Right forelimb (tissue), 1 donor: ENCODE results near the gene CGNL1.

Source experiments
- DNase-seq: peaks from one replicate; pipeline ENCODE4 v3.0.0-alpha.2; 2018

Gene CGNL1

DNA sequence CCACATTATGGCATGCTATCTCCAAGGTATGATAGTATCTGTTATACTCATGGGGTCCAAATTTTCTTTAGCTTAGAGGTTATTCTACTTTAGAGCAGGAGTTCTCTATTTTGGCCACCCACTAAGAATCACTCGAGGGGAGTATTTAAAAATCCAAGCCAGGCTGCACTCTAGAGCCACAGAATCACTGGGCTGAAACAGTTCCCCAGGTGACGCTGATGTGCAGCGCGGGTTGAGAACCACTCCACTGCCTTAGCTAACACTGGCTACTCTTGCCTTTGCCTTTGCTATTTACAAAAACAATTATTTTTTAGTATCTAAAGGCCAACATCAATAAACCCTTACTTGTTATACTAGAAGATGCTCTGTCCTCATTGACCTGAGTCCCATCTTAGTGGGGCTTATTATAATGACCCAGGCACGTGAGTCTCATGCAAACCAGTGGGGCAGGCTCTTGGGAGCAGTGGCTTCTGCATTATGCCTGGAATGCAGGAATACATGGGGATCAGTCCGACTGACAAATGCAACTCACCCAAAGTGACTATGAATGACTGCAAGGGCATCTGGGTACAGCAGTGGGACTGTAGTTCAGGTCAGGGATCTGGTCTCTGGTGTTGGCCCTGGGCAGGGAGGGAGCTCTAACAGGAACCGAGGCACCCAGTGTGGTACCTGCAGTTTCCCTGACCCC lies 21.7 kb upstream of the CGNL1 start:
- no peak for DNase-seq

DNA sequence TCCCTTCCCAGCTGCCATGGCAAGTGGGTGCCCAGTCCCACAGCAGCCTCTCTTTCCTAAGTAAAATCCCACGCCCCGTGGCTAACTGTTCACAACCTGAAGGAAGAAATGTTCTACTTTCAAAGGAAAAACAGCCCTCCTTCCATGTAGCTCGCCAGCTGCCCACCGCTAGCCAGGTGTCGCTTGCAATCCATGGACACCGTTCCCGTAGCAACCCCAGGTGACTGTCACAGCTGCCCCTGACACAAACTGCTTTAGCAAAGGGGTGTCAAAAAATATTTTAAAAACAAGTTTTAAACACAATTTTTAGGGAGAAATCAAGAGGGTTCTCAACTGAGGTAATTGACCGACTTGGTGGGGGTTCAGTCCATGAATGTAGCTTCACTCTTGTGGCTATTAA lies 21.0 kb upstream of the CGNL1 start:
- DNase-seq, result no peak

DNA sequence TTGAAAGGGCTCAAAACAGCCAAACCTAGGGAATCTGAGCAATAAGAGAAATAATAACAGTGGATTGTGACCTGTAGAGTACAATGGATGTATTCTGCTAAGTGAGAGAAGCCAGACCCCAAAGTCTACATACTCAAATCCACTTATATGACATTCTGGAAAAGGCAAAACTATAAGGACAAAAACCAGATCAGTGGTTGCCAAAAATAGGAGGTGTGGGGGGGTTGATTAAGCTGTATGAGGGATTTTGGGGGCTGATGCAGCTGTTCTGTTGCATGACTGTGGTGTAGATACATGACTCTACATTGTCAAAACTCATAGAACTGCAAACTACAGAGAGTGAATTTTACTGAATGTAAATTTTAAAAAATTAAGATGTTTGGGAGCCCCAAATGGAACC lies 20.1 kb upstream of the CGNL1 start:
- no peak for DNase-seq

DNA sequence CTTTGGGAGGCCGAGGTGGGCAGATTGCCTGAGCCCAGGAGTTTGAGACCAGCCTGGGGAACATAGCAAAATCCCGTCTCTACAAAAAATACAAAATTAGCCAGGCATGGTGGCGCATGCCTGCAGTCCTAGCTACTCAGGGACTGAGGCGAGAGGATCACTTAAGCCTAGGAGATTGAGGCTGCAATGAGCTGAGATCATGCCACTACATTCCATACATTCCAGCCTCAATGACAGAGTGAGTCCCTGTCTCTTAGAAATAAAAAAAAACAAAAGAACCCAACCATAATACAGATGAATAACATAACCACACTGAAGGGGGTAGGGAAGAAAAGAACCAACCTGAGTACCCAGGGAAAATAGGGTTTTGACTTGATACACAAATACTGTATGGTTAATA lies 19.7 kb upstream of the CGNL1 start:
- DNase-seq, result no peak

DNA sequence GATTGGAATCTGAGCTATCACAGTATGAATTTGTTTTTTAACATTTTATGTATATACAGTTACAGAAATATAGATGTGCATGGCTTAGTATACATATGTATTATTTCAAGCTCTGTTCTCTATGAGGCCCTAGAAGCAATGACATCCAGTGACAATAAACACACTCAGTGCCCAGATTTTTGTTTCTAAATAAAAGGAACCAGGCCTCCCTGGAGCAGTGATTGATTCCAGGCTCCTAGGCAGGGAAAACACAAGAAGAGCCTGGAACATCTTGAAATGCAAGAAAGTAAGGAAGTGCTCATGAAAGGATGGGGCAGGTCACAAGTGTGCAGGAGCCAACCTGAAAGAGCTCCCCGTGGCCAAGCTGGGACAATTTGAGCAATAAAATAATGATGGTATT lies 18.5 kb upstream of the CGNL1 start:
- no peak for DNase-seq

DNA sequence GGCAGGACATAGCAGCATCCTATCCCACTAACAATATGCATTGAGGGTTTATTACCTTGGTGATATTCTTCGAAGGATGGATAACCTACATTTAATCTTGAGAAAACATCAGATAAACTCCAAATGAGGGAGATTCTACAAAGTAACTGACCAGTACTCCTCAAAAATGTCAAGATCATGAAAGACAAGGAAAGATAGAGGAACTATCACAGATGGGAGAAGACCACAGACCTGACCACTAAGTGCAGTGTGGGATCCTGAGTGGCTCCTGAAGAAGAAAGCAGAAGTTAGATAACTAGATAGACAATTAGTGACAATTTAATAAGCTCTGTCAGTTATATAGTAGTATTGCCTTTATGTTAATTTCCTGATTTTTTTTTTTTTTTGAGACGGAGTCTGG lies 17.7 kb upstream of the CGNL1 start:
- no peak for DNase-seq

DNA sequence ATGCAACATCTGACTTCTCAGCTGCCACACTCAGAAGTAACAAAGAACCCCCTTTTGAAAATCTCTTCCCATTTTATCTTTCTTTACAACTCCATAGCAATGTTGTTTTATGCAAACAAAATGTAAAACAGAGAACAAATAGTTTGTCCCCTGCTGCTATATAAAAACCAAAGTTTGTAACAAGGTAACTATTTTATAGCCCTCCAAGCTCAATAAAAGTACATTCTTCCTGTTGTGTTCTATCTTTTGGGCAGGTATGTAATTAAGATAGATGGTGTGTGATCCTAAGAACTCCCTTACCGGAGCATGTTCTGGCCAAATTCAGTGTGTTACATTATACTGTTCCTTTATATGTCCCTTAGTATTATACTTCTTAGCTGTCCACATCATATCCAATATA lies 12.6 kb upstream of the CGNL1 start:
- no peak for DNase-seq

DNA sequence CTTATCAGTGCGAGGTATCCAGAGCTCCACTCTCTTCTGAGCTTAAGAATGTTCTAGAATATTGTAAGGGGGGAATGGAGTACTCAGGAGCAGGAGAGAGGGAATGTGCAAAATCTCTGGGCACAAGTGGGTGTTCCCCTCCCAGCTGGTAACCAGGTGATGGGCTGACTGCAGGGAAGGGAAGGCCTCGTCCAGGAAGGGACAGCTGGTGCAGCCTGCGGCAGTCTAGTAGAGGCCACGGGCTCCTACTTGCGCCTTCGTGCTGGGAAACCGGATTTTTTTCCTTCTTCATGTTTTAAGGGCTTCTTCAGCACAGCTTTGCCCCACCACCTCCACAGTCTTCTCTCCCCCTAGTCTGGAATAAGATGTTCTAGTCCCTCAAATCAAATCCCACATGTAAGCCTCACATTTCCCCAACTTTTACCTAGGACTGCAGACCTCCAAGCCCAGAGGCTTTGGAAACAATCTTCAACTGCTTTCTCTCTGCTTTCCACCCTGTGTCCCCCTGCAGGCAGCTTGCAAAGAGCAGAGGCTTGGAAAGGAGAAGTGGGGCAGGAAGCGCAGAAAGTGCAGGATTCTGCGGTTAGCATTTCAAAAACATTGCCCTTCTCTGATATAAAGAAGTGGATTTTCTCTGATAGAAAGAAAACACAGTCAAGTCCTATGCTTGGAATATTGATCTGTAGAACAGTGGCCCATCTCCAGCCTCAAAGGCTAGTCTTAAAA lies 11.9 kb upstream of the CGNL1 start:
- DNase-seq, result no peak

DNA sequence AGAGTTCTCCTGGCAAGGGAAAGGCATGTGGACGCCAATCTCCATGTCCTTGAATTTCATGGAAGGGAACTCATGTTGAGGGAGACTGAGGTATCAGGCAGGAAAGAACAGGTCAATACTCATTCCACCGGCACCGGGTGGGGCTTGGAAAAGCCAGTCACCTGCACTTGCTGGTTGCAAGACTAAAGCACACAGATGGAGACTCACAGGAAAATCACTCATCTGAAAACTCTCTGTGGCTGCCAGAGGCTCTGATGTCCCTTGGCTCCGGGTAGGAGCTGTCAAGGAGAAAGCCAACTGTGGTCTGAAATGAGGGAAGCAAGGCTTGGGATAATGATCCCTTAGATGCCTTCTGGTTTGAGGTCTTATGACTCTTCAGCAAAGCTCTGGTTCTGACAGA lies 8.7 kb upstream of the CGNL1 start:
- no peak for DNase-seq

DNA sequence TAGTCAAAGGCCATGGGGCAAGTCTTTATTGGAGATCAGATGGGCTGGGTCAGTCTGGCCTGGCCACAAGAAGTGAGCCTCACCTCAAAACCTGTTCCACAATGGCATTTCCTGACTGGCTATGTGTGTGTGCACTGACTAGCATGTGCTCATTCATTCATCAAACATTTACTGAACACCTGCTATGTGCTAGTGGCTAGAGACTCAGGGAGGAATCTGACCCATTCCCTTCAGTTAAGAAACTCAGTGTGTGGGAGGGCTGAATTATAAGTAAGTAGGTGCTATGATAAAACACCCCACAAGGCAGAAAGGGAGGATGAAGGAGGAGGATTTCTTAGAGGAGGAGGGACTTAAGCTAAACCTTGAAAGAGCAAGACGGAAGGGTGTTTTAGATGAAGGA lies 5.4 kb upstream of the CGNL1 start:
- DNase-seq, result no peak

DNA sequence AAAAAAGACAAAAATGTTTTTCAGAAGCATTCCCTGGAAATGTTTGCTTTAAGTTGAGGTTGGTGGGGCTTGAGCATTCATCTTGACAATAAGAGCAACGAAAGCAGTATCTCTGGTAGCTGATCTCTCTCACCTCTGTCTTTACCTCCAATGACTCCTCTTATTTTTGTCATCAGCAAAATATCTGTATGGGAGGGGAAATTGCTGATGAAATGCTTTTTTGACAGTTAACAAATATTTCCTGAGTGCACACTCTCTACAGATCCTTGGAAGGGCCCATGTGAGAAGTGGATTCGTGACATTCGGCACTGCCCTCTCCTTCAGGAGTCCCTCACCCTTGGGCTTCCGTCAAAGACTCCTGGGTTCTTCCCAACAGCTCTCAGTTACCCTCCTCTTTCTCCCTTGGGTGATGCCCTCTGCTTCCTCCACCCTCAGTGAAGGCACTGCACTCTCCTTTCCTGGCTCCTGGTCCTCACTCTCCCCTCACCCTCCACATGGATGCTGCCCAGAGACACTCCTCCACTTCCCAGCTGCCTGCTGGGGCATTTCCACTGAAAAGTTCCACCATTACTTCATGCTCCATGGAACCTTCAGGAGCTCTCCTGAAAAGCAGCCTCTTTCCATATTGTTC lies 2.9 kb upstream of the CGNL1 start:
- no peak for DNase-seq

DNA sequence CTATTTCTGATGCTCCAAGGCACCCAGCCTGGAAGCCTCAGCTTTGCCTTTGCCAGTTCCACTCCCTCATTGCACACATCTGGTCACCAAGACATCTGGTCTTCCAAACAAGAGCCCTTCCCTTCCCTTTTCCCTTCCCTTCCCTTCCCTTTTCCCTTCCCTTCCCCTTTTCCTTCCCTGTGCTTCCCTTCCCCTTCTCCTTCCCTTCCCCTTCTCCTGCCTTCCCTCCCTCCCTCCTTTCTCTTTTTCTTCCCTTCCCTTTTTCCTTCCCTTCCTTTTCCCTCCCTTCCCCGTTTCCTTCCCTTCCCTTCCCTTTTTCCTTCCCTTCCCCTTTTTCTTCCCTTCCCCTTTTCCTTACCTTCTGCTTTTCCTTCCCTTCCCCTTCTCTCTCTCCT lies 2.4 kb upstream of the CGNL1 start:
- no peak for DNase-seq

DNA sequence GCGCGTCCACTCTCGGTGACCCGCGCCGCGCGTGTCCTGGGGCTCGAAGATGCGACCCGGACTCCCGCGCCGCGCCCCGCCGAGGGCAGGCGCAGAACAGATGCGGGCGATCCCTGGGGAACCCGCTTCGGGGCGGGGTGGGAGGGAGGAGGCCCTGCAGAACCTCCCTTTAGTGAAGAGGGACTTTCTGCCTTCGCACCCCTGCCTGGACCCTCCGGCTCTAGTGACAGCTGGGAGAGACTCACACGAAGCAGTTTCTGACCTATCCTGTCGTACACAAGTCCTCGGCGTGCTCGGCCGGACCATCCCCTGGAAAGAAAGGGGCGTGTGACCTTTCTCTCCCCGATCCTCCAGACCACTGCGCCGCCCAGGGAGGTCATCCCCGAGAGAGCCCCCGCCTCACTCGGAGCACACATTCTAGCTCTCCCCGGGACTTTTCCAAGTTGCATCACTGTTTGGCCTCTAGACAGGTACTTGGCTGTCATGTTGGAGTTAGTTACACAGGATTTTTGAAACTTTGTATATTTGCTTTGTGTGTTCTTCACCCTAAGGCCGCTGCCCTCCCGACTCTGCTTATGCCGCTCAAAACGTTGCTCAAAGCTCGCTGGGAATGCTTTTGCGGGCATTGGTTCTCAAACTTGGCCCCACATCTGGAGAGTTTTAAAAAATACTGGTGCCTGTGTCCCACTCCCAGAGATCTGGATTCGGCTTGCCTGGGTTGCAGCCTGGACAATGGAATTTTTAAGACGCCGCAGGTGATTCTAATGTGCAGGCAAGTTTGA lies 582 bp downstream of the CGNL1 start:
- no peak for DNase-seq

DNA sequence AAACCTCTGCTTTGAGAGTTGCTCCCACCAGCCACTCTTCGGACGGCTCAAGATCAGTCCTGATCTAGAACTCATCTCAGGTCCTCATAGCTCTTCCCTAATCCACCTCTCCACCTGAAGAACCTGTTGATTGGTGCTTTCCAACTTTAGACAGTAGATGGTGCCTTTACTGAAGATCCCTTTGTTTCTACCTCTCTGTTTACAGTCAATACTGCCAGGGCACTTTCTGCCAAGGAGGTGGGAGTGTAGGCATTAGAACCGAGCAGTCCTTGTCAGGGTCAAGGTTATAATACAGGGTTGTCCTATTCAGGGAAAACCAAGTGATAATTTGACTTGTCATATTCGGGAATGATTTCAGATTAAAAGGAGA lies 1.2 kb downstream of the CGNL1 start:
- DNase-seq, result no peak

DNA sequence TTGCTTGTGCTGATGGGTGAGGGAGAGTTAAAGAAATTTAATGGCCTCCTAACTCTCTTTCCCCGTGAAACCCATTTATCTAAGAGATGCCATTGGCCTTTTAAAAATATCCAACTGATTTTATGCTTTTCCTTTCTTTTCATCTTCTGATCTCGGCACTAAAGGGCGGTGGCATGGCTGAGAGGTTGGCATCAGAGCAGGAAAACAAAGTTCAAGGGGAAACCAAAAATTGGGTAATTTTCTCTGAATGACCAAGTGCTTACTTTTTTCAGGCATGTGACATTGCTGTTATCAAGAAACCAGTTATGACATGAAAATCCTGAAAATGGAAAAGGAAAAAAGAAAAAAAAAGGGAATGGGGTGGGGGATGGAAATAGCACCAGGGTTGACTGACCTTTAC lies 3.2 kb downstream of the CGNL1 start:
- no peak for DNase-seq

DNA sequence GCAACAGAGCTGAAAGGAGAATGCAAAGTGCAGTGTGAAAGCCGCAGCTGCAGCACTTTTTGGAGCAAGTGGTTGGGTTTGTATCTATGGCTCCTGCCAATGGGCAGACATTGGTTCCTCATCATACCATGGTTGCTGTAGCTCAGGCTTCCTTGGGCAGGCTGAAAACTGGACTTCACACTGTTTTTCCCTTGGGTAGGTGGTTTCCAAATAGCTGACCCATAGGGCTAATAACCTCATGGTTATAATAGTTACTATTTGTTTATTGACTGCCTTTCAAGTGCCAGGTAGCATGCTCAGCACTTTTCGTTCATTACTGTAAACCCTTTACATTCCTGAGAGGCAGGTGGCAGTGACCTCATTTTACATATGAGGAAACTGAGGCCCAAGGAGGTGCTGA lies 4.5 kb downstream of the CGNL1 start:
- no peak for DNase-seq

DNA sequence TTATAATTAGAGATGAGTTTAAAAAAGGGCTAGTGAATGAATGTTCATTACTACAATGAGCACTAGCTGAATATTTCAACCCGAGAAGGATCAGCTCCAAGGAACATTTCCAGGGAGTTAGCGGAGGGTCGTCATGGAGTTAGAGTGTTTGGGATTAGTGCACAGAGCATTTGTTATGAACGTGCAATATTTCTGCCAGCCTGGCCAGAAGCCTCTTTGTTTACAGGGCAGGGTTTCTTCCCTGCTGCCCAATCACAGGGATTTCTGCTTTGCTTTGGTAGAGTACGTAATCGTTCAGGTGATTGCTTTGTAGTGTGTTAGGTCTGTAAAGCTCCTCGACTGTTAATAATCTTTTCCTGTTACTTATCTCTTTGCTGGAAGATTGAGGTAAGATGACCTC lies 5.9 kb downstream of the CGNL1 start:
- no peak for DNase-seq

DNA sequence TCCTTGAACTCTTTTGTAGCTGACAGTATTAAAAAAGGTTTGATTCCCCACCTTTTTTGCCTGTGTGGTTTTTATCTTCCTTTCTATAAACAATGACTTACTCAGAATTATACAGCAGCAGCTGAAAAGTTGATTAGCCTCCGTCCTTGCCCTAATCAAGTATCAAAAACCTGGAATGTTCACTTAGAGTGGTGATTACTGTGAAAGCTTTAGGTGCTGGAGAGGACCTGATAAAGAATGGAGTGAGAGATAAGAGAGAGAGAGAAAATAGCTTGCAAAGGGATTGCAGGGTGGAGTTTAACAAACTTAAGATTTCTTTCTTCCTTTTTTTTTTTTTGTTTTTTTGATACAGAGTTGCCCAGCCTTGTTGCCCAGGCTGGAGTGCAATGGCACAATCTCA lies 6.7 kb downstream of the CGNL1 start:
- no peak for DNase-seq

DNA sequence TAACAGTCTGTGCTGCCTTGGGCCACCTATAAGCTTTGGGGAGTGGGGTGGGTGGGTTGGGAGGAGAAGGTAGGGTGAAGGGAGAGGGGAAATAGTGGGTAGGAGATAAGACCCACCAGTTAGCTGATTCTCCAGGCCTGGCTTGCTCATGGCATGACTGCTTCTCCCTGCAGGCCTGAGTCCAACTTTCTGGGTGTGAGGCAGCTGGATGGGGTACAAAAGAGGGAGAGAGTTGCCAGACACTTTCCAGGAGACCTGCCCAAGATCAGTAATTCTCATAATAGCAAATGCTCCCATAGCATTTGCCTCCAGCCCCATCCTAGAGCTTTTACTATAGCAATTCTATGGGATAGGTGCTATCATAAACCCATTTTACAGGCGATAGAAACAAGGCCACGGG lies 7.7 kb downstream of the CGNL1 start:
- DNase-seq, result no peak

DNA sequence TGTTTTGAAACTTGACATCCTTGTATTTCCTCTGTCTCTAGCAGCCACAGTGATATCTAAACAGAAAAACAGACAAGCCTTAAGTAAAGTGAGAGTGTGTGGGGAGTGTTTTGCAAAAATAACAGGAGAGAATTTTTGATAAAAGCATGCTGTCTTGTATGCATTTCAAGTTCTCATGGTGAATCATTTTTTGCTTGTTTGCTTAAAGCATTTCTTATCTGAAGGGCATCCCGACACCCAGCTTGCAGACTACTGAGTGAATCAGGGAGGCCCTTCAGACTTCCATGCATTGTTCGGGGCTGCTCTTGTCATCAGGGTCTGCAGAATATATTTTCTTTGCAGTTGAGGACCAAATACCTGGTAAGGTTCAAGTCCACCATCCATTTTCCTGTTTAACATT lies 8.5 kb downstream of the CGNL1 start:
- no peak for DNase-seq

DNA sequence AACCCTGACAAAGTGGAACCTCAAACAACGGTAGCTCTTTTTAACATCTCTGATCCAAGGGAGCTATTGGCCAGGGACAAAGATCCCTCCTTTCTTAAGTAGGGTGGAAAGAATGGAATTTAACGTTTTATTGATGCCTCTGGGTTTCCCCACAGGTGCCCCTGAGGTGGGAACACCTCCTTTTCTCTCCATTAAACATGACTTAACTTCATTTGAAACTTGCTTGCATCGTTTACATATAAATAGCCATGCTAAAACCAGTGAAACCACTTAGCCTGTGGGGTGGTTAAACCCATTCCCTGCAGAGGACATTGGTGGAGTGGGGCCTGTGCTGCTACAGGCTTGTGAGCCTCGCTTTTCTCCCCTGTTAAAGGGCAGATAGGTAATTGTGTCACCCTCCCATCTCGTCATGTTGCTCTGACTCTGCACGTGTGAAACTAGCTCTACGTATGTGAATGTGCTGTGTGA lies 9.7 kb downstream of the CGNL1 start:
- DNase-seq, result no peak

DNA sequence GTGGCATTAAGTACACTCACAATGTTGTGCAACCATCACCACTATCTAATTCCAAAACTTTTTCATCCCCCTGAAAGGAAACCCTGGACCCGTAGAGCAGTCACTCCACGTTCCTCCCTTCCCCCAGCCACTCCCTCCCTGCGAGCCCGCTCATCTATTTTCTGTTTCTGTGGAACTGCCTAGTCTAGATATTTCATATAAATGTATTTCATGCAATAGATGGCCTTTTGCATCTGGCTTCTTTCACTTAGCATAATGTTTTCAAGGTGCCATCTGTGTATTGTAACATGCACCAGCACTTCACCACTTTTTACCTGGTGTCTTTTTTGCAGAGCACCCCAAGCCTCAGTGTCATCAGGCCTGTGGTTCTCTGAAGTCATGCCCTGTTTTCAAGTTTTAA lies 10.7 kb downstream of the CGNL1 start:
- DNase-seq, result no peak

DNA sequence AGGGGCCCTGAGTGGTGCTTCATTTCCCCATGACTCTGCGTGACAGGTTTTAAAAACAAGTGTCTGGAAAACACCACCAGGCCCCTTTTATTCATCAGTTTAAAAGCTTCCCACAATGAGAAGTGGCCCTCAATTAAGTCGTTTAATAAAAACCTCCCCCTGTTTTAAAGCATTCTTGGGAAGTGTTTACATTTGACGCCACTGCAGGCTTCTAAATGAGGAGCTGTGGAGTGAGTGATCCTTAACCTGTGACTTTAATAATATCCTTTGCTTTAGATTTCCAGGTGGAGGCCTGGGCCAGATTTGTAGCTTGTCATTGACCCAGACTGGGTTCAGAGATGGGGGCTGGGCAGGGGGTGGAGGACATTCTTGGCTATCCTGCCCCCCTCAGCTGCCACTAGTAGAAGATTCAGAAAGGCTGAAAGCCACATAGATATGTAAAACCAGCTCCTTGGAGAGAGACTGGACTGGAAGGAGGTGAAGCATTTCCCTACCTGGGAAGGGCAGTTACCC lies 11.3 kb downstream of the CGNL1 start:
- no peak for DNase-seq
